Kidney (tissue), 14 donors: ENCODE data around the gene ST3GAL5. TPM values are rescaled to one million over a fixed set of nuclear protein-coding genes. Genes with fewer than 3 reads are reported as not detected.
A peak's percentile ranks its signal among the peaks of the same experiment; 100 is the strongest.

Source experiments
- DNase-seq, 5 donors: peaks; one replicate each; pipeline ENCODE4 v3.0.0-alpha.2; 2013 to 2020
- FAIRE-seq: peaks from 2 replicates; lab custom pipeline; 2012; peaks lifted over from hg19 to GRCh38; lab: Jason Lieb, UNC
- H3K27ac ChIP-seq, 2 donors: one replicate each; pipeline ENCODE4 v1.7.0; 2013; ENCODE audit warnings: low read depth in 2 of 2, low read length in 2 of 2, inconsistent platforms in 1 of 2
- H3K27me3 ChIP-seq: one replicate; pipeline ENCODE4 v1.7.1; 2013; ENCODE audit warnings: low read length, inconsistent platforms; ENCODE audit not compliant: control insufficient read depth, insufficient read depth
- H3K36me3 ChIP-seq, 3 donors: one replicate each; pipeline versions ENCODE4 v1.7.0 to v1.7.1; 2013; ENCODE audit warnings: low read length in 3 of 3, control low read depth in 1 of 3, inconsistent platforms in 1 of 3; ENCODE audit not compliant: insufficient read depth in 3 of 3, control insufficient read depth in 2 of 3
- H3K4me1 ChIP-seq, 3 donors: one replicate each; pipeline versions ENCODE4 v1.7.0 to v1.7.1; 2013; ENCODE audit warnings: low read length in 3 of 3, inconsistent platforms in 1 of 3, low read depth in 1 of 3; ENCODE audit not compliant: control insufficient read depth in 2 of 3, insufficient read depth in 2 of 3
- H3K4me3 ChIP-seq, 3 donors: one replicate each; pipeline versions ENCODE4 v1.7.0 to v1.8.1; 2013; ENCODE audit warnings: low read length in 3 of 3, control low read depth in 1 of 3, inconsistent platforms in 1 of 3
- H3K9ac ChIP-seq, 3 donors: one replicate each; pipeline versions ENCODE4 v1.7.0 to v1.7.1; 2013; ENCODE audit warnings: low read length in 3 of 3, control low read depth in 1 of 3, inconsistent platforms in 1 of 3
- H3K9me3 ChIP-seq, 3 donors: one replicate each; pipeline versions ENCODE4 v1.7.0 to v1.7.1; 2013; ENCODE audit warnings: low read length in 3 of 3, control low read depth in 1 of 3, inconsistent platforms in 1 of 3; ENCODE audit not compliant: control insufficient read depth in 2 of 3, insufficient read depth in 1 of 3
- CTCF ChIP-seq: IDR thresholded peaks from 3 replicates; pipeline ENCODE4 v1.5.1; 2012; ENCODE audit warnings: mild to moderate bottlenecking, moderate library complexity, borderline replicate concordance; ENCODE audit not compliant: insufficient read depth; ENCODE audit errors: extremely low read depth
- intact Hi-C: fragments of 100-400 bp; cut with DNase I; formaldehyde crosslinking; loops from one replicate; pipeline ENCODE4 v1.11.1; 2022
- polyA plus RNA-seq: library from polyadenylated mRNA; stranded (reverse); fragments of 350-450 nt; fragmentation: Illumina TruSeq; extraction: RNeasy Lipid Tissue Mini Kit (QIAGEN cat#74804); gene quantifications from one replicate; pipeline ENCODE4 v1.2.3, GENCODE V29; 2014; ENCODE audit warnings: low read depth, low replicate concordance; ENCODE audit not compliant: insufficient read depth
- total RNA-seq: library from RNA; stranded (reverse); fragmentation: NEBNext Ultra II Directional; extraction: Animal tissue kit (Norgen Biotek cat#: 25700); gene quantifications from one replicate; pipeline ENCODE4 v1.2.1, GENCODE V29; 2021
- donor health status: control.
- donor health status: control.
- donor health status: control.
- donor health status: control.
- donor health status: control.
- donor health status: DM: yes; HTN: yes; CAD: no.
- donor health status: Normal renal cell carcinoma (clear cell type).

Gene ST3GAL5
- total and polyA plus RNA-seq, 2 donors from 2014 or later = 7.0 to 14.6 TPM

GRCh38 chr2:85793584-85793983 lies 95.2 kb downstream of the ST3GAL5 start:
- H3K9me3 ChIP-seq = no peaks in the 10 kb centered on the region
- H3K36me3 ChIP-seq = no peaks in the 10 kb centered on the region
- DNase-seq = no peak
- H3K4me3 ChIP-seq = no peak overlapping the region
- peaks cover 0 to 19% (median 0%) of the 10 kb centered on the region in 3 donors for H3K4me1 ChIP-seq
- intact Hi-C loops = no loop called here
- H3K9ac ChIP-seq = no peak overlapping the region
- FAIRE-seq = no peak
- H3K27ac ChIP-seq = no peak overlapping the region
- H3K27me3 ChIP-seq = no peaks in the 10 kb centered on the region
- TF ChIP-seq CTCF = no peak

GRCh38 chr2:85792783-85793441 lies 95.9 kb downstream of the ST3GAL5 start:
- H3K27me3 ChIP-seq = no peaks in the 10 kb centered on the region
- H3K27ac ChIP-seq = peak overlapping the region; percentile 59 to 91
- H3K36me3 ChIP-seq = no peaks in the 10 kb centered on the region
- no peak overlapping the region for H3K9ac ChIP-seq
- no peaks in the 10 kb centered on the region for H3K9me3 ChIP-seq
- intact Hi-C loops = no loop called here
- peaks cover 0 to 20% (median 1%) of the 10 kb centered on the region in 3 donors for H3K4me1 ChIP-seq
- H3K4me3 ChIP-seq = no peak overlapping the region
- peak in 2 of 5 donors; percentile 31 to 72 for DNase-seq
- no peak for TF ChIP-seq CTCF
- no peak for FAIRE-seq

- intact Hi-C loops = no loop called here
- Histone ChIP-seq H3K9me3 (no peaks in the 10 kb centered on the region), H3K9ac (no peak overlapping the region), H3K27ac (peak overlapping the region in 1 of 2 donors; percentile 91), H3K4me3 (no peak overlapping the region), H3K27me3 (no peaks in the 10 kb centered on the region), H3K4me1 (peaks cover 0 to 23% (median 3%) of the 10 kb centered on the region in 3 donors), H3K36me3 (no peaks in the 10 kb centered on the region)
- DNase-seq (peak in 2 of 5 donors; percentile 32 to 75), FAIRE-seq (no peak)
- no peak for TF ChIP-seq CTCF
Observed at GRCh38 chr2:85791704-85792565, 96.9 kb downstream of the ST3GAL5 start.
